CD14-positive monocyte (primary cell): ENCODE data around the gene THRB. TPM values are rescaled to one million over a fixed set of nuclear protein-coding genes. Genes with fewer than 3 reads are reported as not detected.

ENCODE experiments used
- DNase-seq, 3 donors: peaks; one replicate each; pipeline ENCODE4 v3.0.0-alpha.2; 2011 to 2022
- H2AFZ ChIP-seq: 2 replicates; pipeline ENCODE4 v1.6.0; 2012; ENCODE audit warnings: mild to moderate bottlenecking, low read depth, low read length, inconsistent platforms; ENCODE audit not compliant: insufficient read depth, poor library complexity, severe bottlenecking
- H3K27ac ChIP-seq, 2 donors: 1 replicate in 1 of 2; 2 replicates in 1 of 2; pipeline ENCODE4 v1.5.1; 2012 to 2013; ENCODE audit warnings: low read length in 2 of 2, control low read depth in 1 of 2, inconsistent platforms in 1 of 2, low read depth in 1 of 2, mild to moderate bottlenecking in 1 of 2
- H3K27me3 ChIP-seq, 2 donors: one replicate each; pipeline versions ENCODE4 v1.6.0 to v1.6.1; 2011 to 2013; ENCODE audit warnings: low read length in 2 of 2; ENCODE audit not compliant: control insufficient read depth in 2 of 2, insufficient read depth in 2 of 2
- H3K36me3 ChIP-seq, 2 donors: replicated peaks in 1 of 2; 1 replicate in 1 of 2; 2 replicates in 1 of 2; pipeline versions ENCODE4 v1.5.1 to v1.6.1; 2012 to 2013; ENCODE audit warnings: low read length in 2 of 2, control low read depth in 1 of 2, inconsistent platforms in 1 of 2, mild to moderate bottlenecking in 1 of 2; ENCODE audit not compliant: insufficient read depth in 2 of 2, control insufficient read depth in 1 of 2
- H3K4me1 ChIP-seq, 2 donors: 1 replicate in 1 of 2; 2 replicates in 1 of 2; pipeline versions ENCODE4 v1.5.1 to v1.6.1; 2012 to 2013; ENCODE audit warnings: low read length in 2 of 2, control low read depth in 1 of 2, inconsistent platforms in 1 of 2, mild to moderate bottlenecking in 1 of 2, moderate library complexity in 1 of 2; ENCODE audit not compliant: insufficient read depth in 2 of 2, control insufficient read depth in 1 of 2
- H3K4me2 ChIP-seq: replicated peaks from 2 replicates; pipeline ENCODE3; 2012; ENCODE audit warnings: low read length, moderate library complexity, mild to moderate bottlenecking; ENCODE audit not compliant: poor library complexity, severe bottlenecking; ENCODE audit errors: extremely low read depth
- H3K4me3 ChIP-seq, 3 experiments: fragments of 200-600 bp in 1 of 3; sonication (generic) in 1 of 3; replicated peaks in 1 of 3; 1 replicate in 2 of 3; 2 replicates in 1 of 3; pipeline ENCODE4 v1.5.1; 2011 to 2013; ENCODE audit warnings: low read length in 3 of 3, mild to moderate bottlenecking in 3 of 3, control low read depth in 2 of 3, low read depth in 2 of 3, inconsistent platforms in 1 of 3, moderate library complexity in 1 of 3
- H3K79me2 ChIP-seq: 2 replicates; pipeline ENCODE4 v1.6.0; 2012; ENCODE audit warnings: mild to moderate bottlenecking, control low read depth, inconsistent platforms, low read length, moderate library complexity; ENCODE audit not compliant: insufficient read depth
- H3K9ac ChIP-seq: 2 replicates; pipeline ENCODE4 v1.6.0; 2017; ENCODE audit warnings: low read length, mild to moderate bottlenecking; ENCODE audit not compliant: insufficient read depth, poor library complexity, severe bottlenecking
- H3K9me3 ChIP-seq, 2 donors: replicated peaks in 1 of 2; 1 replicate in 1 of 2; 2 replicates in 1 of 2; pipeline versions ENCODE4 v1.5.1 to v1.6.1; 2012 to 2013; ENCODE audit warnings: low read length in 2 of 2, control low read depth in 1 of 2; ENCODE audit not compliant: control insufficient read depth in 1 of 2, insufficient read depth in 1 of 2
- H4K20me1 ChIP-seq: 2 replicates; pipeline ENCODE4 v1.6.0; 2012; ENCODE audit warnings: mild to moderate bottlenecking, low read length, control low read depth, moderate library complexity; ENCODE audit not compliant: insufficient read depth
- H3K27ac Mint-ChIP-seq, 7 donors: one replicate each; pipeline ENCODE4 v1.8.0; 2020; ENCODE audit warnings: mild to moderate bottlenecking in 7 of 7, mixed read lengths in 7 of 7, moderate library complexity in 6 of 7, inconsistent platforms in 2 of 7
- H3K27me3 Mint-ChIP-seq, 3 donors: one replicate each; pipeline ENCODE4 v1.8.0; 2021 to 2022; ENCODE audit warnings: low read depth in 3 of 3, mild to moderate bottlenecking in 3 of 3, mixed read lengths in 3 of 3, moderate library complexity in 3 of 3, inconsistent platforms in 1 of 3
- H3K36me3 Mint-ChIP-seq, 2 donors: one replicate each; pipeline ENCODE4 v1.8.0; 2020; ENCODE audit warnings: mixed read lengths in 2 of 2, inconsistent platforms in 1 of 2, mild to moderate bottlenecking in 1 of 2
- H3K4me1 Mint-ChIP-seq: one replicate; pipeline ENCODE4 v1.8.0; 2020; ENCODE audit warnings: mild to moderate bottlenecking, mixed read lengths
- H3K4me3 Mint-ChIP-seq, 2 donors: one replicate each; pipeline ENCODE4 v1.8.0; 2020; ENCODE audit warnings: mild to moderate bottlenecking in 2 of 2, mixed read lengths in 2 of 2, moderate library complexity in 1 of 2
- H3K9me3 Mint-ChIP-seq, 7 donors: one replicate each; pipeline ENCODE4 v1.8.0; 2020 to 2022; ENCODE audit warnings: mixed read lengths in 7 of 7, mild to moderate bottlenecking in 6 of 7, moderate library complexity in 6 of 7, inconsistent platforms in 2 of 7
- WGBS: methylation state at CpG from one replicate; pipeline ENCODE4 v1.1.5; 2013; ENCODE audit warnings: missing lambda C conversion rate; ENCODE audit not compliant: insufficient coverage; 5-methylcytosine and 5-hydroxymethylcytosine counted together
- intact Hi-C, 2 donors: fragments of 100-400 bp; cut with micrococcal nuclease; formaldehyde crosslinking; loops; one replicate each; pipeline versions ENCODE4 v1.15.0 to v1.15.1; 2023
- polyA plus RNA-seq, 3 donors: library from polyadenylated mRNA; depleted of rRNA in 1 of 3; unstranded in 2 of 3; stranded (reverse) in 1 of 3; fragments of 300-500 nt in 2 of 3; fragments of >200 nt in 1 of 3; fragmentation: Illumina TruSeq in 2 of 3; gene quantifications; 1 replicate in 2 of 3; 2 replicates in 1 of 3; pipeline ENCODE4 v1.2.3, GENCODE V29; 2012 to 2021
- TF ChIP-seq, protein P1 (sequence below): fragments of 200-600 bp; IDR thresholded peaks from one replicate; pipeline ENCODE4 v1.8.0; 2022; ENCODE audit warnings: antibody characterized with exemption, mild to moderate bottlenecking

THRB gene
- polyA plus RNA-seq, 3 donors = 0.05 TPM; not detected in 2

DNA sequence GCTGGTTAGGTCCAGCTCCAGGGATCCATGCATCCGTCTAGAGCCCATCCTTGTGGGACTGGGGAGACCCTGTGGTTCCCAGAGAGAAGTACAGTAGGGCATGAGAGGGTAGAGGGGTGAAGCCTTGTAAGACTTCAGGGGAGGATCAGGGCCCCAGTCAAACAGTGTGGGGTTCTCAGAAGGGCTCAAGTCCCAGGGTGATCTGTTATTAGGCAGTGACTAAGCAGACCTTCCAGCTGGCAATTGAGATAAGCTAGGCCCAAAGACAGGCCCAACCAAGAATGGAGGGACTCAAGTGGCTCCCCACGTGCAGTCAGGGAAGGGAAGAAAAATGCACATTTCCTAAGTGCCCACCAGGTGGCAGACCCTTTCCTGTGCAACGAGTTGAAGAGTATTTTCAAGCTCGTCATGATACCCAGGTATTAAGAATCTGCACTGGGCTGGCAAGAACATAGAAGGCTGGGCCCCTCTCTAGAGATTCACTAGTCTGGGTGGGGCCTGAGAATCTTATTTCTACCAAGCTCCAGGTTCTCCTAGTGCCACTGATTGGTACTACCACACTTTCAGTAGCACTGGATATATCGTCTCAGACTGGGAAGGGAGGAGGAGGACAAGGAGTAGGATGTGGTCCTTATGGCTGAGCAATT is 308.8 kb downstream of the THRB start:
- Histone ChIP-seq H3K27me3 (no peaks in the 10 kb centered on the region), H3K79me2 (no peaks in the 10 kb centered on the region), H4K20me1 (no peaks in the 10 kb centered on the region), H2AFZ (no peak overlapping the region), H3K9me3 (no peaks in the 10 kb centered on the region), H3K9ac (no peak overlapping the region), H3K36me3 (no peaks in the 10 kb centered on the region), H3K4me3 (no peak overlapping the region), H3K4me2 (no peak overlapping the region), H3K4me1 (no peaks in the 10 kb centered on the region), H3K27ac (no peak overlapping the region)
- peak in 1 of 3 donors; percentile 10 for DNase-seq
- H3K4me1 Mint-ChIP-seq = no peaks in the 10 kb centered on the region
- WGBS = 46% methylated on average over 4 of the region's 5 CpGs
- H3K36me3 Mint-ChIP-seq = no peaks in the 10 kb centered on the region
- H3K27me3 Mint-ChIP-seq = peaks cover 0 to 5% (median 0%) of the 10 kb centered on the region in 3 donors
- TF ChIP-seq, protein P1, sequence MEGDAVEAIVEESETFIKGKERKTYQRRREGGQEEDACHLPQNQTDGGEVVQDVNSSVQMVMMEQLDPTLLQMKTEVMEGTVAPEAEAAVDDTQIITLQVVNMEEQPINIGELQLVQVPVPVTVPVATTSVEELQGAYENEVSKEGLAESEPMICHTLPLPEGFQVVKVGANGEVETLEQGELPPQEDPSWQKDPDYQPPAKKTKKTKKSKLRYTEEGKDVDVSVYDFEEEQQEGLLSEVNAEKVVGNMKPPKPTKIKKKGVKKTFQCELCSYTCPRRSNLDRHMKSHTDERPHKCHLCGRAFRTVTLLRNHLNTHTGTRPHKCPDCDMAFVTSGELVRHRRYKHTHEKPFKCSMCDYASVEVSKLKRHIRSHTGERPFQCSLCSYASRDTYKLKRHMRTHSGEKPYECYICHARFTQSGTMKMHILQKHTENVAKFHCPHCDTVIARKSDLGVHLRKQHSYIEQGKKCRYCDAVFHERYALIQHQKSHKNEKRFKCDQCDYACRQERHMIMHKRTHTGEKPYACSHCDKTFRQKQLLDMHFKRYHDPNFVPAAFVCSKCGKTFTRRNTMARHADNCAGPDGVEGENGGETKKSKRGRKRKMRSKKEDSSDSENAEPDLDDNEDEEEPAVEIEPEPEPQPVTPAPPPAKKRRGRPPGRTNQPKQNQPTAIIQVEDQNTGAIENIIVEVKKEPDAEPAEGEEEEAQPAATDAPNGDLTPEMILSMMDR = peak; percentile 57
- intact Hi-C loops = no loop called here
- no peaks in the 10 kb centered on the region for H3K9me3 Mint-ChIP-seq
- no peak overlapping the region for H3K27ac Mint-ChIP-seq
- no peak overlapping the region for H3K4me3 Mint-ChIP-seq

DNA sequence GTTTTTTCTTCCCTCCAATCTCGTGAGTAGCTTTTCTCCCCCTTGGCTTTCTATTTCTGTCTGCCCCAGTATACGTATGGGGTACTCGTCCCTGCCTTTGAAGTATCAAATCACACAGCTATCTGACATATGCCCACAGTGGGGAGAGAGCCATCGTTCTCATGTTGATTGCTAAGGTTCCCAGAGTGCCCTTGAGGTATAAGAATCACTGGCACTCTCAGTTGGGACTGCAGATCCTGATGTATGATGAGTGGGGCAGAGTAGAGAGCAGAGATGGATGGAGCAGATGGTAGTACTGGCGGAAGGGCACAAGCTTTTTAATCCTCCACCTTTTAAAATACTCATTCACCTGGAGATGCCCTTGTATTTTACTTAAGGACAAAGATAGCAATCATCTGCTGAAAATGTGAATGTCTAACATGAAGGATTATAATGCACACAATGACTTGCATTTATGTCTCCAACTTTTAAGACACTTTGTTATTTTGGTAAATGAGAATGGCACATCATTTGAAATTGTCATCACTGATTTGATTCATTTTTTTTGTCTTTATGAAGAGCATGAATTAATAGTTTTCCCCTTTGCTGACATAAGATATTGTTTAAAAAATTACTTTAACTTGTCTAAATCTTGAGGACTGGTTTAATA is 310.0 kb downstream of the THRB start:
- intact Hi-C loops = no loop called here
- no peaks in the 10 kb centered on the region for H4K20me1 ChIP-seq
- no peaks in the 10 kb centered on the region for H3K36me3 ChIP-seq
- no peaks in the 10 kb centered on the region for H3K27me3 ChIP-seq
- no peaks in the 10 kb centered on the region for H3K4me1 ChIP-seq
- H3K79me2 ChIP-seq = no peaks in the 10 kb centered on the region
- no peaks in the 10 kb centered on the region for H3K9me3 ChIP-seq
- H2AFZ ChIP-seq = no peak overlapping the region
- DNase-seq = no peak
- Mint-ChIP-seq H3K27me3 (peaks cover 0 to 5% (median 0%) of the 10 kb centered on the region in 3 donors), H3K36me3 (no peaks in the 10 kb centered on the region), H3K4me3 (no peak overlapping the region), H3K27ac (no peak overlapping the region), H3K4me1 (no peaks in the 10 kb centered on the region), H3K9me3 (no peaks in the 10 kb centered on the region)
- no peak overlapping the region for H3K9ac ChIP-seq
- whole genome bisulfite sequencing = no CpG with 5 or more reads among the region's 5 CpGs
- H3K4me2 ChIP-seq = no peak overlapping the region
- H3K27ac ChIP-seq = no peak overlapping the region
- H3K4me3 ChIP-seq = no peak overlapping the region
- TF ChIP-seq, protein P1 = no peak
